ENCODE data around the gene ADK. TPM values are rescaled to one million over a fixed set of nuclear protein-coding genes. Genes with fewer than 3 reads are reported as not detected.

The ADK gene
- total and polyA plus RNA-seq, 2 of the 13 experiments (the other 11 are each of a cell fraction or from before 2014, with no cell fraction given), result 48.6 to 79.1 TPM

DNA sequence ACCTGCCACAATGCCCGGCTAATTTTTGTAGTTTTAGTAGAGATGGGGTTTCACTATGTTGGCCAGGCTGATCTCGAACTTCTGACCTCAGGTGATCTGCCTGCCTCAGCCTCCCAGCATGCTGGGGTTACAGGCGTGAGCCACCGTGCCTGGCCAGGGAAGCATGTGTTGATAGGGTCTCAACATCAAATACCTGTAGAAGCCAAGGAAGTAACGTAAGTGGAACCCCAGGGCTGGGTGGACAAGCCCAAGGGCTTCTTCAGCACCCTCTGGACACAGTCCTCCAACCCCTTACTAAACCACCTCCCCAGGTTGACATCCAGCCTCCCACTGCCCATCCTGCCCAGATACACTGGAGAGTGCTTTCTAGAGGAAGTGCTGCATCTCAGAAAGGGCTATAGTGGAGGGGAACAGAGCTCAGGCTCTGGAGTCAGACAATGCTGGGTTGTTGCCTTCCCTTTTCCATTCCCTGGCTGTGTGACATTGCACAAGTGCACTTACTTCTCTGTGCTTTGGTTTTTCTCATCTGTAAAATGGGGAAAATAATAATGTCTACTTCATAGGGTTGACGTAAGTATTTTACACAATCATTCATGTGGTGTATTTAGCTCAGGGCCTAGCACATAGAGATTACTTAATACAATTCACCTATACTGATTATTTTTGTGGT is 601.5 kb downstream of the ADK start (continued):
- no peak for TF ChIP-seq AHDC1 (CRISPR knock-in tag; IDR thresholded peaks at IDR 0.05; ENCODE audit: borderline replicate concordance)

DNA sequence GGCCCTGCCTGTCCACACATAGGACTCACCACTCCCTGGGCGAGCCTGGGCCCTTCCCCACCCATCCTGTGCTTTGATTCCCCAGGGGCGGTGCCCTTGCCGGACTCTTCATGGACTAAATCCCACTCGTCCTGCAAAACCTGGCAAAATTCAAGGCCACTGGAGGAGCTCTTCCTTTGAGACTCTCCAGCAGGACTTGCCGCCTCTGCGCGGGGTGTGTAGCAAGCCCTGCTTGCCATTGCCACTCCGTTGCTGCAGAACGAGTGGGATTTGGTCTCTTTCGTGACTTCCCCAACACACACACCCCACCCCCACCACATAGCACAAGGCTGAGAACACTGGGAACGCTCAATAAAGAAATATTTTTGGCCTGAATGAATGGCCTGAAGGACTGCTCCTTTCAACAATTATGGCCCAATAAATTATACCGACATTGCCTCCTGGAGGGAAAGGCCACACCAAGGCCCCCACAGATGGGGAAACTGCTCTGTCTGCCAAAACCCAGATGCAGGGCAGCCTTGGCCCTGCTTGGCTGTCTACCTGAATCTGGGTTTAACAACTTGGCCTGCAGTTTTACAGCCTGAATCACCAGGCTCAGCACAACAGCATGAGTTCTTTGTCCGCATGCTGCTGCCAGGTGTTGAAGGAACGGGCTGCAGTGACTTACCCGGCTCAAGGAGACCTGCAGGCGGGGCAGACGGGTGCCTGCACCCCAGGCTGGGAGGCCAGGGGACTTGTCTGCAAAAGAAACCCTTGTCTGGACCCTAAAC is 602.6 kb downstream of the ADK start:
- TF ChIP-seq SNAI1 (CRISPR knock-in tag; IDR thresholded peaks at IDR 0.05; ENCODE audit: borderline replicate concordance), result no peak
- Histone ChIP-seq H3K4me3 (replicated peaks in 1 of 3; ENCODE audit: insufficient read depth in 1 of 3, low read depth in 2 of 3, low read length in 3 of 3) (no peak overlapping the region), H3K4me2 (ENCODE audit: low read depth, low read length) (no peak overlapping the region), H3K36me3 (replicated peaks in 1 of 2; ENCODE audit: control insufficient read depth in 1 of 2, insufficient read depth in 2 of 2, low read length in 2 of 2) (no peaks in the 10 kb centered on the region), H3K9me3 (ENCODE audit: low read length) (no peaks in the 10 kb centered on the region), H2AFZ (ENCODE audit: low read length) (no peak overlapping the region), H3K27me3 (ENCODE audit: control insufficient read depth in 1 of 2, insufficient read depth in 2 of 2, low read length in 2 of 2) (no peaks in the 10 kb centered on the region; a peak in 1 of 5 replicates), H3K9ac (ENCODE audit: insufficient read depth, low read depth, low read length) (no peak overlapping the region), H3K27ac (ENCODE audit: extremely low read length, insufficient read depth, low read length) (no peak overlapping the region), H4K20me1 (ENCODE audit: insufficient read depth, low read length) (no peaks in the 10 kb centered on the region), H3K79me2 (ENCODE audit: insufficient read depth, low read length) (no peaks in the 10 kb centered on the region), H3K4me1 (ENCODE audit: insufficient read depth, low read length) (peaks cover 27% of the 10 kb centered on the region)
- intact Hi-C loops (cut with micrococcal nuclease; ENCODE audit: unreplicated experiment) (no loop called here), in situ Hi-C loops (cut with HindIII; ENCODE audit: extremely low pct_ligation_motif_present, low pct_unique_long_range_greater_than_20kb) (no loop called here)
- BruUV-seq (replicated peaks), result no TSS peak
- no peak for FAIRE-seq
- CTCF ChIA-PET (ENCODE audit: low intra/inter-chr PET ratio, low total read pairs), result no interaction called here
- no peak for DNase-seq (ENCODE audit: low spot score)
- WGBS (ENCODE audit: low lambda C conversion rate), result 54% methylated on average over 13 of the region's 17 CpGs
- no peak for ATAC-seq
- POLR2A ChIA-PET, result no interaction called here
